HG03159 (cell line): ENCODE results near the gene ICAM3.
"Not testable (repeated sequence)": the region's sequence is repeated elsewhere in the genome, so short reads cannot be mapped to it uniquely, and the experiment has no call there.

ENCODE experiments used
- ATAC-seq: cut with Tn5 transposase; IDR thresholded peaks from one replicate; pipeline ENCODE4 v1.9.1; 2021; ENCODE audit warnings: mild to moderate bottlenecking, moderate library complexity; ENCODE audit not compliant: unreplicated experiment

ICAM3 gene

GRCh38 chr19:10339380-10339960 is at the start of gene ICAM3:
TSS of gene ICAM3 (minus strand) at chr19:10339624. CDS start at chr19:10339614, 10 bp downstream.
- peak; percentile 79 for ATAC-seq

- ATAC-seq = no peak
Observed at GRCh38 chr19:10388957-10389356, 49.5 kb upstream of the ICAM3 start.

GRCh38 chr19:10384580-10384979 is 45.2 kb upstream of the ICAM3 start:
- ATAC-seq = no peak

GRCh38 chr19:10383223-10383499 is 43.7 kb upstream of the ICAM3 start:
- not testable (repeated sequence) for ATAC-seq

- ATAC-seq = peak; percentile 91
Observed at GRCh38 chr19:10380313-10381102, 41.1 kb upstream of the ICAM3 start, which contains the start of gene TYK2. TSS of gene TYK2 (minus strand) at chr19:10380572. CDS start at chr19:10378406, 2,166 bp downstream.

- ATAC-seq = no peak
Observed at GRCh38 chr19:10379880-10380312, 40.5 kb upstream of the ICAM3 start.

- no peak for ATAC-seq
Observed at GRCh38 chr19:10378124-10378523, 38.7 kb upstream of the ICAM3 start.

GRCh38 chr19:10377140-10377640 is 37.8 kb upstream of the ICAM3 start:
- not testable (repeated sequence) for ATAC-seq

- no peak for ATAC-seq
Observed at GRCh38 chr19:10374931-10375330, 35.5 kb upstream of the ICAM3 start.

GRCh38 chr19:10372690-10373089 is 33.3 kb upstream of the ICAM3 start:
- no peak for ATAC-seq

- ATAC-seq = no peak
Observed at GRCh38 chr19:10368101-10368803, 28.8 kb upstream of the ICAM3 start.

- ATAC-seq = not testable (repeated sequence)
Observed at GRCh38 chr19:10366950-10367512, 27.6 kb upstream of the ICAM3 start.

GRCh38 chr19:10365518-10365917 is 26.1 kb upstream of the ICAM3 start:
- no peak for ATAC-seq

- no peak for ATAC-seq
Observed at GRCh38 chr19:10364644-10365043, 25.2 kb upstream of the ICAM3 start.

GRCh38 chr19:10363789-10364281 is 24.4 kb upstream of the ICAM3 start:
- no peak for ATAC-seq

- ATAC-seq = no peak
Observed at GRCh38 chr19:10362259-10362658, 22.8 kb upstream of the ICAM3 start.

- ATAC-seq = no peak
Observed at GRCh38 chr19:10361569-10362011, 22.2 kb upstream of the ICAM3 start.

GRCh38 chr19:10356431-10356830 is 17.0 kb upstream of the ICAM3 start:
- no peak for ATAC-seq

GRCh38 chr19:10353793-10354391 is 14.5 kb upstream of the ICAM3 start:
- ATAC-seq = no peak

- ATAC-seq = no peak
Observed at GRCh38 chr19:10352764-10353671, 13.6 kb upstream of the ICAM3 start.
